ENCODE measurements around the gene SUN2.

- no peak for TF ChIP-seq CTCF (conservative IDR thresholded peaks at IDR 0.05; ENCODE audit: low read depth, low read length)
- TF ChIP-seq EZH2 (IDR thresholded peaks at IDR 0.05; ENCODE audit: low read length, unreplicated experiment) = no peak
- TF ChIP-seq EZH2phosphoT487 (IDR thresholded peaks at IDR 0.05; ENCODE audit: borderline replicate concordance, low read length) = no peak
Observed at GRCh38 chr22:38793721-38794466, 38.1 kb upstream of the SUN2 start, which contains the start of gene DNAL4.

Measured in PC-3 (cell line).